Adrenal gland (tissue), 12 donors: Measurements from ENCODE around the gene CDK6. TPM values are rescaled to one million over a fixed set of nuclear protein-coding genes. Genes with fewer than 3 reads are reported as not detected.

Experiments used
- DNase-seq, 7 donors: peaks; one replicate each; pipeline ENCODE4 v3.0.0-alpha.2; 2019 to 2020
- H3K27ac ChIP-seq, 5 donors: fragments of 200-600 bp; sonication (generic) in 4 of 5; 1 replicate in 3 of 5; 2 replicates in 2 of 5; pipeline versions ENCODE4 v1.5.1 to v1.8.0; 2016 to 2020; ENCODE audit warnings: mild to moderate bottlenecking in 1 of 5
- H3K27me3 ChIP-seq: fragments of 200-600 bp; 2 replicates; pipeline ENCODE4 v1.8.0; 2021
- H3K36me3 ChIP-seq, 2 donors: fragments of 200-600 bp; replicated peaks in 1 of 2; 1 replicate in 1 of 2; 2 replicates in 1 of 2; pipeline versions ENCODE4 v1.5.1 to v1.8.0; 2018 to 2022
- H3K4me1 ChIP-seq, 2 donors: fragments of 200-600 bp; replicated peaks in 1 of 2; 1 replicate in 1 of 2; 2 replicates in 1 of 2; pipeline versions ENCODE4 v1.5.1 to v1.8.0; 2018 to 2021
- H3K4me3 ChIP-seq, 4 donors: fragments of 200-600 bp; sonication (generic) in 3 of 4; one replicate each; pipeline ENCODE4 v1.5.1; 2016 to 2018
- H3K9me3 ChIP-seq, 3 donors: fragments of 200-600 bp; sonication (generic) in 1 of 3; replicated peaks in 1 of 3; 1 replicate in 2 of 3; 2 replicates in 1 of 3; pipeline versions ENCODE4 v1.5.1 to v1.8.0; 2016 to 2021
- POLR2A ChIP-seq, 2 donors: fragments of 450-650 bp; IDR thresholded peaks; one replicate each; pipeline ENCODE4 v1.6.1; 2017; ENCODE audit warnings: antibody characterized with exemption in 2 of 2, mild to moderate bottlenecking in 2 of 2, moderate library complexity in 1 of 2
- WGBS, 4 donors: extraction: QIAGEN DNeasy Blood & Tissue Kit in 2 of 4; methylation state at CpG; one replicate each; pipeline versions ENCODE4 v1.1.5 to v1.1.7; 2013 to 2017; 5-methylcytosine and 5-hydroxymethylcytosine counted together
- intact Hi-C, 2 donors: fragments of 100-400 bp; cut with DNase I; formaldehyde crosslinking; loops; one replicate each; pipeline versions ENCODE4 v1.14.1 to v1.15.0; 2022 to 2023
- polyA plus RNA-seq, 3 donors: library from polyadenylated mRNA; stranded (reverse); fragments of 200-250 nt in 2 of 3; fragments of 350-450 nt in 1 of 3; fragmentation: Illumina TruSeq in 1 of 3; extraction: RNeasy Lipid Tissue Mini Kit (QIAGEN cat#74804) in 1 of 3; gene quantifications; one replicate each; pipeline ENCODE4 v1.2.3, GENCODE V29; 2013 to 2014
- total RNA-seq, 9 donors: library from RNA; depleted of rRNA in 4 of 9; stranded (reverse); fragments of >200 nt in 4 of 9; fragments of 120-200 nt in 1 of 9; fragmentation: NEBNext Ultra II Directional in 1 of 9; extraction: Animal tissue kit (Norgen Biotek cat#: 25700) in 1 of 9; gene quantifications; one replicate each; pipeline versions ENCODE4 v1.1.0 to v1.2.4, GENCODE V29; 2013 to 2023
- TF ChIP-seq, protein P1 (sequence below), 6 experiments: fragments of 450-650 bp in 4 of 6; fragments of 200-600 bp in 2 of 6; sonication (generic) in 1 of 6; IDR thresholded peaks; 1 replicate in 5 of 6; 2 replicates in 1 of 6; pipeline versions ENCODE4 v1.5.1 to v1.8.0; 2016 to 2021; ENCODE audit warnings: antibody characterized with exemption in 6 of 6, mild to moderate bottlenecking in 2 of 6, moderate library complexity in 1 of 6
- donor health status: healthy with polysubstance abuse.
- donor health status: Bipolar disorder and iron deficiency.
- donor health status: DM: yes; HTN: yes; CAD: no.
- donor health status: DM: no; HTN: no; CAD: no.
- donor health status: DM: no; HTN: no; CAD: no.
- donor health status: DM: yes; HTN: yes; CAD: no.

The CDK6 gene
- total and polyA plus RNA-seq, 12 donors, result 2.5 to 151 (median 33.4) TPM

GRCh38 chr7:92716825-92717580 is 119.4 kb downstream of the CDK6 start:
- H3K4me3 ChIP-seq, result no peak overlapping the region
- no peaks in the 10 kb centered on the region for H3K9me3 ChIP-seq

DNA sequence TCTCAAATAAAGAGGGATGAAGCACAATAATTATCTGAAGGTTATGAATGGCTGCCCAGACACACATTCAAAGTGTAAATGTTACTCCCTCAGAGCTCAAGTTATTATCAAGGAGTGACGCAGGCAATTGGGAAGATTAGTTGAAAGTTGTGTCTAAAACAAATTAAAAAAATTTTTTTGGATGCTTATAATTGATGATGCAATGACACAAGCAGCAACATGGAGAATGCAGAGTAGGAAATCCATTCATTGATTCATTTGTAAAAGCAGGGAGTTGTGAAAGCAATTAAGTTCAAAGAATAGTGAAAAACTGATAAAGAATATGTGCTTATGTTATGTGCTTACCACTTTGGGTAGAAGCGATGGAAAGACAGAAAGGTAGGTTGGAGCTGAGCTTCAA is 120.4 kb downstream of the CDK6 start:
- H3K9me3 ChIP-seq, result no peaks in the 10 kb centered on the region
- no peaks in the 10 kb centered on the region for H3K27me3 ChIP-seq
- no peak overlapping the region for H3K4me3 ChIP-seq
- TF ChIP-seq, protein P1, sequence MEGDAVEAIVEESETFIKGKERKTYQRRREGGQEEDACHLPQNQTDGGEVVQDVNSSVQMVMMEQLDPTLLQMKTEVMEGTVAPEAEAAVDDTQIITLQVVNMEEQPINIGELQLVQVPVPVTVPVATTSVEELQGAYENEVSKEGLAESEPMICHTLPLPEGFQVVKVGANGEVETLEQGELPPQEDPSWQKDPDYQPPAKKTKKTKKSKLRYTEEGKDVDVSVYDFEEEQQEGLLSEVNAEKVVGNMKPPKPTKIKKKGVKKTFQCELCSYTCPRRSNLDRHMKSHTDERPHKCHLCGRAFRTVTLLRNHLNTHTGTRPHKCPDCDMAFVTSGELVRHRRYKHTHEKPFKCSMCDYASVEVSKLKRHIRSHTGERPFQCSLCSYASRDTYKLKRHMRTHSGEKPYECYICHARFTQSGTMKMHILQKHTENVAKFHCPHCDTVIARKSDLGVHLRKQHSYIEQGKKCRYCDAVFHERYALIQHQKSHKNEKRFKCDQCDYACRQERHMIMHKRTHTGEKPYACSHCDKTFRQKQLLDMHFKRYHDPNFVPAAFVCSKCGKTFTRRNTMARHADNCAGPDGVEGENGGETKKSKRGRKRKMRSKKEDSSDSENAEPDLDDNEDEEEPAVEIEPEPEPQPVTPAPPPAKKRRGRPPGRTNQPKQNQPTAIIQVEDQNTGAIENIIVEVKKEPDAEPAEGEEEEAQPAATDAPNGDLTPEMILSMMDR (IDR thresholded peaks at IDR 0.05), result no peak
- no peak for TF ChIP-seq POLR2A (IDR thresholded peaks at IDR 0.05)
- peaks cover 20 to 41% of the 10 kb centered on the region in 2 donors for H3K4me1 ChIP-seq
- no peak for DNase-seq
- WGBS, 4 donors, result 68 to 79% (median 73%) methylated on average over 2 of the region's 2 CpGs
- H3K27ac ChIP-seq, result peak overlapping the region in 4 of 5 donors; percentile 44 to 92 (median 60)
- H3K36me3 ChIP-seq, result no peaks in the 10 kb centered on the region
- intact Hi-C loops, result no loop called here

More at GRCh38 chr7:92716825-92717580, 119.4 kb downstream of the CDK6 start:
- H3K4me1 ChIP-seq, result peaks cover 20 to 45% of the 10 kb centered on the region in 2 donors
- H3K36me3 ChIP-seq, result no peaks in the 10 kb centered on the region
- WGBS, 4 donors, result 88 to 94% (median 92%) methylated on average over 4 of the region's 4 CpGs
- H3K27me3 ChIP-seq, result no peaks in the 10 kb centered on the region
- TF ChIP-seq, protein P1 (IDR thresholded peaks at IDR 0.05), result no peak
- no peak for TF ChIP-seq POLR2A (IDR thresholded peaks at IDR 0.05)
- peak overlapping the region; percentile 85 to 92 (median 88) for H3K27ac ChIP-seq
- intact Hi-C loops, result no loop called here
- no peak for DNase-seq

DNA sequence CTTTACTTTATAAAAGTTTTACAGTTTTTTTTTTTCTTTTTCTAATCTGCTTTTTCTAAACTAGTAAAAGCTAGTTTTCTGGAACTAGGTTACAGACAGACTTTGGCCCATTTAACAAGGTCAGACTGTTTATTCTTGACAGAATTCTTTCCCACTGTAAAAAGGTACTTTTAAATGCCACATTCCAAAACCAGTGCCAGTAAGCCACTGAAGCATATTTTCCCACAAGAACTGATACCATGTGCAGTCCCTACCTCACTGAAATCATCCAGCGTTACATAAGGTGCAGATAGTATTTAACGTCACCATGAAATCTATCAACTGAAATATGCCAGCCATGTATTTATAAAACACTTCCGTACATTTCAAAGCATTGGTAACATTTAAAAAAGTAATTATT is 121.6 kb downstream of the CDK6 start:
- H3K4me3 ChIP-seq, result no peak overlapping the region
- TF ChIP-seq POLR2A (IDR thresholded peaks at IDR 0.05), result no peak
- TF ChIP-seq, protein P1 (IDR thresholded peaks at IDR 0.05), result no peak
- DNase-seq, result peak in 3 of 7 donors; percentile 26 to 40 (median 35)
- peak overlapping the region in 2 of 5 donors; percentile 55 to 92 for H3K27ac ChIP-seq
- WGBS, 4 donors, result 49 to 59% (median 51%) methylated on average over 3 of the region's 3 CpGs
- no peaks in the 10 kb centered on the region for H3K27me3 ChIP-seq
- H3K36me3 ChIP-seq, result no peaks in the 10 kb centered on the region
- intact Hi-C loops, result no loop called here
- H3K9me3 ChIP-seq, result no peaks in the 10 kb centered on the region
- peaks cover 20 to 41% of the 10 kb centered on the region in 2 donors for H3K4me1 ChIP-seq

DNA sequence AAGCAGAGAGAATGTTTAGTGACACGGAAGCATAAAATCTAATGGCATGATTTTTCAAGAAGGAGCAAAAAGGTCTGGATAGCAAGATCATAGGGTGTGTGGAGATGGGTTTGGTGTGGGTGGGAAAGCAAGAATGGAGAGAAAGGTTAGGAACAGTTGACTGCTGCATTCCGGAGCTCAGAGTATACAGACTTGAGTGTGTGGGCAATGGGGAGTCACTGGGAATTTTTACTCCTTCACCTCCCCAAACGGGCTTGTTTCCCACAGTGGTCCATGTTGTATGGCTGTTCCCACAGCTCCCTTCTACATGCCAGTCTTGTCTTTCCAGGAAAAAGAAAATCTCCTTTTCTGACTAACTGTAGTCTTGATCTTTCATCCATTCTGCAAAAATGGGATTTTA is 122.1 kb downstream of the CDK6 start:
- intact Hi-C loops, result no loop called here

More for the DNA sequence above, 122.1 kb downstream of the CDK6 start:
- Histone ChIP-seq H3K27ac (peak overlapping the region in 3 of 5 donors; percentile 55 to 92 (median 66)), H3K4me1 (peaks cover 20 to 41% of the 10 kb centered on the region in 2 donors), H3K27me3 (no peaks in the 10 kb centered on the region), H3K4me3 (no peak overlapping the region), H3K36me3 (no peaks in the 10 kb centered on the region), H3K9me3 (no peaks in the 10 kb centered on the region)
- DNase-seq, result no peak
- TF ChIP-seq, protein P1 (IDR thresholded peaks at IDR 0.05), result no peak
- WGBS, 4 donors, result 74 to 82% (median 77%) methylated on average over 3 of the region's 3 CpGs
